ENCODE data around the gene EIF4B.
A peak's percentile ranks its signal among the peaks of the same experiment; 100 is the strongest.

EIF4B gene

DNA sequence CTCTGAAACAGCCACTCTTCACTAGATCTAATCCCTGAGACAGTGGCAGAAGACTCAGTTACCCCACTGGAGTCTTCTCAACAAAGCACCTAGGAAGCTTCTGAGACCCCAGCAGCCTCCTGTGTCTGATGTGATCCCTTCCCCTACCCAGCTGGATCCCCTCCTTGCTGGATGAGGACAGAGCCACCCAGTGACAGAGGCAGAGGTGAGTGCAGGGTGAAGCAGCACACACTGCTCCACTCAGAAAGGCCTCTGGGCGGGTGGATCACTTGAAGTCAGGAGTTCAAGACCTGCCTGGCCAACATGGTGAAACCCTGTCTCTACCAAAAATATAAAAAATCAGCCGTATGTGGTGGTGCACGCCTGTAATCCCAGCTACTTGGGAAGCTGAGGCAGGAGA, 70.2 kb downstream of the EIF4B start:
- Histone ChIP-seq H3K4me1 (ENCODE audit: control insufficient read depth, insufficient read depth, low read length) (peaks cover 14% of the 10 kb centered on the region), H3K4me3 (ENCODE audit: low read depth, low read length) (no peak overlapping the region), H3K9me3 (ENCODE audit: control insufficient read depth, insufficient read depth, low read length) (no peaks in the 10 kb centered on the region), H3K9ac (ENCODE audit: low read depth, low read length) (no peak overlapping the region), H3K36me3 (ENCODE audit: control insufficient read depth, insufficient read depth, low read length) (peaks cover 11% of the 10 kb centered on the region; the same call in 1 of the 2 replicates), H3K27ac (ENCODE audit: low read depth, low read length) (no peak overlapping the region), H3K27me3 (ENCODE audit: control insufficient read depth, insufficient read depth, low read length) (peaks cover 12% of the 10 kb centered on the region)

DNA sequence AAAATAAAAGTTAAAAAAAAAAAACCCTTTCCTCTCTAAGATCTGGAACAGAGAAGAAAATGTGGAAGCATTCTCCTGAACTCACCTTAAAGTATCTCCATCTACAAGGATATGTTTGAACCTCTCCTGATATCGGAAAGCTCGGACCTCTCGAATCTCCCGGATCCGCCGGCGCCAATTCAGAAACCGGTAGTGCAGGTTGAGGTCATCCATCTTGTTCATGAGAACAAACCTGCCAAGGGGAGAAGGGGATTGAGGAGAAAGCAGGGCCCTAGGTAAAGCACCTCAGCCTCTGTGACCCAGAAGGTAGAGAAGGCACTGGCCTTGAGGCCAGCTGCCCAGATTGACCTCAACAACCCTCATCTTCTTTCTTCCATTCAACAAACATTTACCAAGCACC, 70.8 kb downstream of the EIF4B start:
- peaks cover 12% of the 10 kb centered on the region for H3K4me1 ChIP-seq (ENCODE audit: control insufficient read depth, insufficient read depth, low read length)
- peaks cover 12% of the 10 kb centered on the region for H3K27me3 ChIP-seq (ENCODE audit: control insufficient read depth, insufficient read depth, low read length)
- no peak overlapping the region for H3K27ac ChIP-seq (ENCODE audit: low read depth, low read length)
- H3K36me3 ChIP-seq (ENCODE audit: control insufficient read depth, insufficient read depth, low read length): peaks cover 11% of the 10 kb centered on the region; the same call in 1 of the 2 replicates
- no peaks in the 10 kb centered on the region for H3K9me3 ChIP-seq (ENCODE audit: control insufficient read depth, insufficient read depth, low read length)
- H3K9ac ChIP-seq (ENCODE audit: low read depth, low read length): no peak overlapping the region
- no peak overlapping the region for H3K4me3 ChIP-seq (ENCODE audit: low read depth, low read length)

DNA sequence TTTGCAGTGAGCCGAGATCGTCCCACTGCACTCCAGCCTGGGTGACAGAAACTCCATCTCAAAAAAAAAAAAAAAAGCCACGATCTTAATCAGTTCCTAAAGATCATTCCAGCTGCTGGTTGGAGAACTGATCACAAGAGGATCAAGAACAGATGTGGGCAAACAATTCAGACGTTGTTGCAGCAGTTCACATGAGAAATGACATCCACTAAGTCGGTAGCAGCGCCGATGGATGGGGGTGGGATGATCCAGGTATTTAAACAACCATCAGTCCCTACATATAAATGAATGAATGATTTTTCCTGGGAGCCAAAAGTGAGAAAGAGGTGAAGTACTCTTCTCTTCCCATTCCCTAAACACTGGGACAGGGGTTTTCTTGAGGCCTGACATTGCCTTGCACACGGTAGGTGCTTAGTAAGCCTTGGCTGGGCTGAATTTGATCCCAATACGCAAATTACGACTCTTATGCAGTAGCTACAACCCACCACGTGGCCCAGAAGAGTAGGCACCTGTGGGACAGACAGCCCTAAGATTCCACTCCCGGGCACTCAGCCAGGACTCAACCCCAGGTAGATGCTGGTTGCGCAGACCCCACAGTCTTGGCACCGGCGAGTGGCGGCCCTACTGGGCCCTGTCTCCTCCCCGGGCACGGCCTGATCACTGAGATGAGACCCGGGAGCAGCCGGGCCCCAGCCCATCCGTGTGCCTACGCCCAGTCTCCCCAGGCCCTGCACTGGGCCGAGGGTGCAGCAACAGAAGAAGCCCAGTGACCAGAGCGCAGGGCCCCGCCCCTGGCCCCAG, 72.4 kb downstream of the EIF4B start:
- peak overlapping the region; percentile 5; the same call in 1 of the 2 replicates for H3K9ac ChIP-seq (ENCODE audit: low read depth, low read length)
- 0 out of 2 replicates have a peak, but pooled peaks cover 5% of the 10 kb centered on the region for H3K36me3 ChIP-seq (ENCODE audit: control insufficient read depth, insufficient read depth, low read length)
- H3K27ac ChIP-seq (ENCODE audit: low read depth, low read length): peak overlapping the region; percentile 63
- H3K4me3 ChIP-seq (ENCODE audit: low read depth, low read length): peak overlapping the region; percentile 81
- H3K27me3 ChIP-seq (ENCODE audit: control insufficient read depth, insufficient read depth, low read length): peaks cover 12% of the 10 kb centered on the region
- H3K4me1 ChIP-seq (ENCODE audit: control insufficient read depth, insufficient read depth, low read length): peaks cover 3% of the 10 kb centered on the region; the same call in 1 of the 2 replicates
- H3K9me3 ChIP-seq (ENCODE audit: control insufficient read depth, insufficient read depth, low read length): no peaks in the 10 kb centered on the region

DNA sequence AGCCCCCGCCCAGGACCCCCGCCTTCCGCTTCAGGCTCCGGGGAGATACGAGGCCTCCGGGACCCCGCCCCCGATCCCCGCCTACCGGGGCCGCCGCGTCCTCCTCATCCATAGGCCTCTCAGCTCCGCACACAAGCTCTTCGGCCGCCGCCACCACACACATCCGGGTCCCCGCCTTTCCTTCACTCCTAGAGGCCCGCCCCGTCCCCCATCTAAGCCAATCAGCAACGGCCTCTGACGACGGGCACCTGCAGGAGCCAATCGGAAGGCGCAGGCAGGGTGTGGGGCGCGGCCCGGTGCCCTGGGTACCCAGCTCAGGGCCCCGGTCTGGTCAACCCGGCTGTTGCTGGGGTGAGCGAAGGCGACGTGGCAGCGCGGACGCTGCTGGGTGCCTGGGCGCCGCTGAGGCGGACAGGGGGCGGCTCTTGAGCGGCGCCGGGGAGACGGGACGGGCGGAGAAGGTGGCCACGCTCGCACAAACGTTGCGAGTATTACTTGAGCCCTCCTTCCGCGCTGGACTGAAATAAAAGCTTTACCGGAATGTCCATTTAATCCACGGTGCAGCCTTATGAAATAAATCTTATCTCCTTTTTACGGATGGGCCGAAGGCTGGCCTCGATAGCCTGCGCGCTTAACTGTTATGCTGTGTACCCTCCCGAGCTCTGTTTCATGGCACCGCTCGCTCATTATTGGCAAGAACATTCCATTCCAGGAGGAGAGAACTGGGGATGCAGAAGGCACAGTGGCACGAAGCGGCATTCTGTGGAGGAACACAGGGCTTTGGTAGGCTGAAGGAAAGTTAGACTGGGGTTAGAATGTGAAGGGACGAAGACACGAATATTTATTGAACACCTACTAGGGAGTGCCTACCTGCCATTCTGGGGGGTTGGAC, 73.2 kb downstream of the EIF4B start, which contains the start of gene SPRYD3:
Gene SPRYD3, minus strand, starts transcription at position 165 of the 892 bp plus-strand sequence. Its CDS starts 57 bp downstream, at position 108.
- H3K4me1 ChIP-seq (ENCODE audit: control insufficient read depth, insufficient read depth, low read length): peaks cover 3% of the 10 kb centered on the region; the same call in 1 of the 2 replicates
- peak within 1 kb of the TSS; percentile 79 for H3K27ac ChIP-seq (ENCODE audit: low read depth, low read length)
- peaks cover 12% of the 10 kb centered on the region for H3K27me3 ChIP-seq (ENCODE audit: control insufficient read depth, insufficient read depth, low read length)
- H3K4me3 ChIP-seq (ENCODE audit: low read depth, low read length): peak within 1 kb of the TSS; percentile 81
- 0 out of 2 replicates have a peak, but pooled peaks cover under 1% of the 10 kb centered on the region for H3K36me3 ChIP-seq (ENCODE audit: control insufficient read depth, insufficient read depth, low read length)
- H3K9ac ChIP-seq (ENCODE audit: low read depth, low read length): peak within 1 kb of the TSS; percentile 59
- no peaks in the 10 kb centered on the region for H3K9me3 ChIP-seq (ENCODE audit: control insufficient read depth, insufficient read depth, low read length)

DNA sequence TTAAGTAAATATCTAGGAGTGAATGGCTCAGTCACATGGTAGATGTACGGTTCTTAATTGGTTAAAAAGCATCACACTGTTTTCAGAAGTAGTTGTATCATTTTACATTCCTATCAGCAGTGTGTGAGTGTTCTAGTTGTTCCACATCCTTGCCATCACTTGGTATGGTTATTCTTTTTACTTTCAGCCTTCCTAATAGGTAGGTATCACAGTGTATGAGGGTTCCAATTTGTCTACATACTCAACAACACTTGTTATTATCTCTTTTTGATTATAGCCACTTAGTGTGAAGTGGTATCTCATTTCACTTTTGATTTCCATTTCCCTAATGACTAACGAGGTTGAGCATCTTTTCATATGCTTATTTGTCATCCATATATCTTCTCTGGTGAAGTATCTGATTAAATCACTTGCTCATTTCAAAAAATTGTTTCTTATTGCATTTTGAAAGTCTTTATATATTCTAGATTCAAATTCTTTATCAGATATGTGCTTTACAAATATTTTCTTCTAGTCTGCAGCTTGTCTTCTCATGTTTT, 76.5 kb downstream of the EIF4B start:
- no peaks in the 10 kb centered on the region for H3K9me3 ChIP-seq (ENCODE audit: control insufficient read depth, insufficient read depth, low read length)
- H3K4me1 ChIP-seq (ENCODE audit: control insufficient read depth, insufficient read depth, low read length): peaks cover 3% of the 10 kb centered on the region; the same call in 1 of the 2 replicates
- no peak overlapping the region for H3K9ac ChIP-seq (ENCODE audit: low read depth, low read length)
- no peaks in the 10 kb centered on the region for H3K36me3 ChIP-seq (ENCODE audit: control insufficient read depth, insufficient read depth, low read length)
- no peak overlapping the region for H3K27ac ChIP-seq (ENCODE audit: low read depth, low read length)
- peaks cover 12% of the 10 kb centered on the region for H3K27me3 ChIP-seq (ENCODE audit: control insufficient read depth, insufficient read depth, low read length)
- H3K4me3 ChIP-seq (ENCODE audit: low read depth, low read length): no peak overlapping the region

DNA sequence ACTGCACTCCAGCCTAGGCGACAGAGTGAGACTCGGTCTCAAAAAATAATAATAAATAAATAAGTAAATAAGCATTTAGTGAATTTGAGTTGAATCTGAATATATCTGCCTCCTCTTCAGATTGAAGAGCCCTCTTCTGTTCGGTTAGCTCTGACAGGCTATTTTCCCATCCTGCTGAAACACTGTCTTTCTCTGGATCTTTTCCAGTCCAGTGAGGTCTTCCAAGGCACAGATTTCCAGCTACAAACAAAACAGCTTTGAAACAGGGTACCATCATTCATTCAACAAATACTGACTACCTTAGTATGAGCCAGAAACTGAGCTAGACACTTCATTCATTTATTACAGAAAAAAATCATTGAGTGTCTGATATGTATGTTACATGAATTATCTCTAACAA, 80.1 kb downstream of the EIF4B start:
- no peaks in the 10 kb centered on the region for H3K36me3 ChIP-seq (ENCODE audit: control insufficient read depth, insufficient read depth, low read length)
- H3K27me3 ChIP-seq (ENCODE audit: control insufficient read depth, insufficient read depth, low read length): peaks cover 12% of the 10 kb centered on the region
- H3K9me3 ChIP-seq (ENCODE audit: control insufficient read depth, insufficient read depth, low read length): no peaks in the 10 kb centered on the region
- no peak overlapping the region for H3K9ac ChIP-seq (ENCODE audit: low read depth, low read length)
- no peak overlapping the region for H3K27ac ChIP-seq (ENCODE audit: low read depth, low read length)
- H3K4me3 ChIP-seq (ENCODE audit: low read depth, low read length): no peak overlapping the region
- 0 out of 2 replicates have a peak, but pooled peaks cover under 1% of the 10 kb centered on the region for H3K4me1 ChIP-seq (ENCODE audit: control insufficient read depth, insufficient read depth, low read length)

DNA sequence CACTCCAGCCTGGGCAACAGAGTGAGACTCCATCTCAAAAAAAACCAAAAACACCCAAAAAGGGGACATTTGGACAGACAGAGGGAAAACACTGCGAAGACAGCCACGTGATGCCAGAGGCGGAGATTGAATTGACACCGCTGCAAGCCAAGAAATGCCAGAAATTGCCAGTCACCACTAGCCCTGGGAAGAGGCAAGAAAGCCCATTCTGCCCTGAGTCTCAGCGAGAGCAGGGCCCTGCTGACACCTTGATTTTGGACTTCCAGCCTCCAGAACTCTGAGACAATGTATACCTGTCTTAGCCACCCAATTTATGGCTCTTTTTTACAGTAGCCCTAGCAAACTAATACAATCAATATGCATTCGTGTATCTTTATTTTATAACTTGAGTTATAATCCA, 83.8 kb downstream of the EIF4B start:
- H3K4me1 ChIP-seq (ENCODE audit: control insufficient read depth, insufficient read depth, low read length): 0 out of 2 replicates have a peak, but pooled peaks cover 3% of the 10 kb centered on the region
- H3K4me3 ChIP-seq (ENCODE audit: low read depth, low read length): no peak overlapping the region
- no peak overlapping the region for H3K27ac ChIP-seq (ENCODE audit: low read depth, low read length)
- H3K9ac ChIP-seq (ENCODE audit: low read depth, low read length): no peak overlapping the region
- H3K36me3 ChIP-seq (ENCODE audit: control insufficient read depth, insufficient read depth, low read length): no peaks in the 10 kb centered on the region
- peaks cover 11% of the 10 kb centered on the region for H3K27me3 ChIP-seq (ENCODE audit: control insufficient read depth, insufficient read depth, low read length)
- no peaks in the 10 kb centered on the region for H3K9me3 ChIP-seq (ENCODE audit: control insufficient read depth, insufficient read depth, low read length)

DNA sequence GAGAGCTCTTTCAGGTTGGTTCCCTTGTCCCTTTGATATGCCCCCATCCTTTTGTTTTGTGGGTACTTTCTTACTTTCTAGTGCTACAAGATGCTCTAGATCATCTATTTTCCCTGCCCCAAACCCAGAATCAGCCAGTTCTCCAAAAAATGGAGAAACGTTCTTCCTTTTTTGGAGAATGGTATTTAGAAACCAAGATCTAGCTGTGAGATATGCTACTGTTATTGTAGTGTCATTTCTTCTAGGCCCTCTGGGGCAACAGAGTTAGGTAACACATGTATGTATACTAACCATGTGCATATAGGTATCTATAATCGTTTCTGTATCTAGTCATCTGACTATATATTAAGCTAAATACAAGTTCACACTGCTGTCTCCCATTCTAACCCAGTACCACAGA, 84.3 kb downstream of the EIF4B start:
- Histone ChIP-seq H3K4me3 (ENCODE audit: low read depth, low read length) (no peak overlapping the region), H3K36me3 (ENCODE audit: control insufficient read depth, insufficient read depth, low read length) (no peaks in the 10 kb centered on the region), H3K27me3 (ENCODE audit: control insufficient read depth, insufficient read depth, low read length) (peaks cover 11% of the 10 kb centered on the region), H3K9me3 (ENCODE audit: control insufficient read depth, insufficient read depth, low read length) (no peaks in the 10 kb centered on the region), H3K9ac (ENCODE audit: low read depth, low read length) (no peak overlapping the region), H3K27ac (ENCODE audit: low read depth, low read length) (no peak overlapping the region), H3K4me1 (ENCODE audit: control insufficient read depth, insufficient read depth, low read length) (0 out of 2 replicates have a peak, but pooled peaks cover 3% of the 10 kb centered on the region)

DNA sequence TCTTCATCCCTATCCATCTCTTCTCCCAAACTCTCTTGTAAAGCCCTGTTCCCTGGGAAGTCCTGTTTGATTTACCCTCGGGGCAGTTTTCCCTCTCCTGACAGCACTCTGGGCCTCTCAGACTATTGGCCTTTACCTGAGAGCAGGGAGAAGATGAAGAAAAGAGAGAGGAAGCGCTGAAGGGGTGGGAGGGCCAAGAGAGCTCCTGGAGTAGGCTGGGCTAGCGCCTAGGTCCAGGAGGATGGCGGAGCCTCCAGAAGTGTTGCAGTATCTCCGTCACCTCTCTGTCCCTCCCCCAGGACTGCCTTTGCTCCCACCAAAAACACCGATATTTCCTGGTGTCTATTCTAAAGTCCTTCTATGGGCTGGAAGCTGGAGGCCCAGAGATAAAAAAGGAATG, 85.5 kb downstream of the EIF4B start:
- no peak overlapping the region for H3K9ac ChIP-seq (ENCODE audit: low read depth, low read length)
- H3K27ac ChIP-seq (ENCODE audit: low read depth, low read length): no peak overlapping the region
- H3K4me3 ChIP-seq (ENCODE audit: low read depth, low read length): no peak overlapping the region
- H3K36me3 ChIP-seq (ENCODE audit: control insufficient read depth, insufficient read depth, low read length): no peaks in the 10 kb centered on the region
- peaks cover 9% of the 10 kb centered on the region; the same call in 1 of the 2 replicates for H3K4me1 ChIP-seq (ENCODE audit: control insufficient read depth, insufficient read depth, low read length)
- peaks cover 23% of the 10 kb centered on the region for H3K27me3 ChIP-seq (ENCODE audit: control insufficient read depth, insufficient read depth, low read length)
- H3K9me3 ChIP-seq (ENCODE audit: control insufficient read depth, insufficient read depth, low read length): no peaks in the 10 kb centered on the region

All from HUES48 (cell line).